Type B pancreatic cell (in vitro differentiated cells): ENCODE data around the gene ATG7. TPM values are rescaled to one million over a fixed set of nuclear protein-coding genes. Genes with fewer than 3 reads are reported as not detected.

Experiments
- DNase-seq: peaks from one replicate; pipeline ENCODE4 v3.0.0; 2021; ENCODE audit warnings: mixed read lengths; ENCODE audit not compliant: unreplicated experiment; ENCODE audit errors: extremely low spot score
- H3K27ac Mint-ChIP-seq: 2 replicates; pipeline ENCODE4 v1.8.0; 2021; ENCODE audit warnings: mild to moderate bottlenecking, mixed read lengths
- H3K27me3 Mint-ChIP-seq: 2 replicates; pipeline ENCODE4 v1.8.0; 2021; ENCODE audit warnings: mixed read lengths
- H3K36me3 Mint-ChIP-seq: 2 replicates; pipeline ENCODE4 v1.8.0; 2021; ENCODE audit warnings: mixed read lengths
- H3K4me1 Mint-ChIP-seq: one replicate; pipeline ENCODE4 v1.8.0; 2021; ENCODE audit warnings: mixed read lengths; ENCODE audit not compliant: unreplicated experiment
- H3K4me3 Mint-ChIP-seq: 2 replicates; pipeline ENCODE4 v1.8.0; 2021; ENCODE audit warnings: mild to moderate bottlenecking, mixed read lengths
- H3K9me3 Mint-ChIP-seq: 2 replicates; pipeline ENCODE4 v1.8.0; 2021; ENCODE audit warnings: mixed read lengths
- CTCF ChIP-seq: fragments of 200-600 bp; sonication (generic); conservative IDR thresholded peaks from 2 replicates; pipeline ENCODE4 v1.5.0; 2021; ENCODE audit warnings: antibody characterized with exemption, mild to moderate bottlenecking
- total RNA-seq: library from RNA; stranded (reverse); gene quantifications from 2 replicates; pipeline ENCODE4 v1.2.1, GENCODE V29; 2021; ENCODE audit warnings: low replicate concordance

The ATG7 gene
- total RNA-seq, 1 donor from 2014 or later, result 32.4 TPM

- no peak for TF ChIP-seq CTCF
- no peak for DNase-seq
- H3K4me1 Mint-ChIP-seq, result peaks cover 58% of the 10 kb centered on the region
- no peak overlapping the region for H3K4me3 Mint-ChIP-seq
- H3K36me3 Mint-ChIP-seq, result peaks cover 24% of the 10 kb centered on the region
- no peak overlapping the region for H3K27ac Mint-ChIP-seq
- H3K9me3 Mint-ChIP-seq, result no peaks in the 10 kb centered on the region
- no peaks in the 10 kb centered on the region for H3K27me3 Mint-ChIP-seq
These were observed 306.0 kb downstream of the ATG7 start for GRCh38 chr3:11578169-11578568.

GRCh38 chr3:11580645-11581044 lies 308.4 kb downstream of the ATG7 start:
- Mint-ChIP-seq H3K4me3 (no peak overlapping the region), H3K4me1 (peaks cover 76% of the 10 kb centered on the region), H3K27me3 (no peaks in the 10 kb centered on the region), H3K36me3 (peaks cover 24% of the 10 kb centered on the region), H3K27ac (peak overlapping the region; percentile 15), H3K9me3 (no peaks in the 10 kb centered on the region)
- no peak for DNase-seq
- no peak for TF ChIP-seq CTCF

- H3K9me3 Mint-ChIP-seq, result no peaks in the 10 kb centered on the region
- H3K4me1 Mint-ChIP-seq, result peaks cover 76% of the 10 kb centered on the region
- H3K27ac Mint-ChIP-seq, result peak overlapping the region; percentile 89
- TF ChIP-seq CTCF, result no peak
- H3K36me3 Mint-ChIP-seq, result peaks cover 30% of the 10 kb centered on the region
- no peak for DNase-seq
- no peaks in the 10 kb centered on the region for H3K27me3 Mint-ChIP-seq
- H3K4me3 Mint-ChIP-seq, result peak overlapping the region; percentile 82
These were observed 309.3 kb downstream of the ATG7 start for GRCh38 chr3:11581237-11582190.

- no peak for DNase-seq
- no peak for TF ChIP-seq CTCF
- H3K36me3 Mint-ChIP-seq, result peaks cover 35% of the 10 kb centered on the region
- peak overlapping the region; percentile 82 for H3K4me3 Mint-ChIP-seq
- peak overlapping the region; percentile 89 for H3K27ac Mint-ChIP-seq
- no peaks in the 10 kb centered on the region for H3K9me3 Mint-ChIP-seq
- H3K27me3 Mint-ChIP-seq, result no peaks in the 10 kb centered on the region
- H3K4me1 Mint-ChIP-seq, result peaks cover 79% of the 10 kb centered on the region
These were observed 310.2 kb downstream of the ATG7 start for GRCh38 chr3:11582191-11582968.

- Mint-ChIP-seq H3K9me3 (no peaks in the 10 kb centered on the region), H3K27ac (peak overlapping the region; percentile 89), H3K27me3 (no peaks in the 10 kb centered on the region), H3K4me3 (peak overlapping the region; percentile 82), H3K4me1 (peaks cover 82% of the 10 kb centered on the region), H3K36me3 (peaks cover 43% of the 10 kb centered on the region)
- no peak for TF ChIP-seq CTCF
- no peak for DNase-seq
These were observed 311.0 kb downstream of the ATG7 start for GRCh38 chr3:11583235-11583634.
